HT1080 (cell line): ENCODE results near the gene PRKCE. TPM values are rescaled to one million over a fixed set of nuclear protein-coding genes. Genes with fewer than 3 reads are reported as not detected.
"Not testable (repeated sequence)": the region's sequence is repeated elsewhere in the genome, so short reads cannot be mapped to it uniquely, and the experiment has no call there.

Experiments used
- DNase-seq: peaks from one replicate; pipeline ENCODE4 v3.0.0-alpha.2; 2015; ENCODE audit warnings: low read depth
- total RNA-seq: library from RNA; depleted of rRNA; stranded (reverse); fragments of >200 nt; shearing (Covaris generic); gene quantifications from 2 replicates; pipeline ENCODE4 v1.2.3, GENCODE V29; 2014

Gene PRKCE
- total RNA-seq, 1 experiment from 2014 or later = 31.7 TPM

GRCh38 chr2:46200861-46201605, 549.6 kb downstream of the PRKCE start:
- DNase-seq = no peak

- DNase-seq = no peak
Observed at GRCh38 chr2:46202453-46202852, 551.0 kb downstream of the PRKCE start.

- DNase-seq = no peak
Observed at GRCh38 chr2:46202987-46203386, 551.5 kb downstream of the PRKCE start.

- not testable (repeated sequence) for DNase-seq
Observed at GRCh38 chr2:46203636-46204035, 552.2 kb downstream of the PRKCE start.

- no peak for DNase-seq
Observed at GRCh38 chr2:46207591-46207990, 556.1 kb downstream of the PRKCE start.

GRCh38 chr2:46208766-46209165, 557.3 kb downstream of the PRKCE start:
- DNase-seq = no peak

- DNase-seq = no peak
Observed at GRCh38 chr2:46210063-46210462, 558.6 kb downstream of the PRKCE start.

- no peak for DNase-seq
Observed at GRCh38 chr2:46211461-46211860, 560.0 kb downstream of the PRKCE start.

GRCh38 chr2:46213906-46214305, 562.4 kb downstream of the PRKCE start:
- DNase-seq = no peak

- DNase-seq = peak; percentile 86
Observed at GRCh38 chr2:46216213-46216612, 564.7 kb downstream of the PRKCE start.

GRCh38 chr2:46223514-46223913, 572.0 kb downstream of the PRKCE start:
- DNase-seq = not testable (repeated sequence)

GRCh38 chr2:46225150-46225625, 573.7 kb downstream of the PRKCE start:
- no peak for DNase-seq

- no peak for DNase-seq
Observed at GRCh38 chr2:46225730-46226129, 574.3 kb downstream of the PRKCE start.

- no peak for DNase-seq
Observed at GRCh38 chr2:46226620-46227019, 575.1 kb downstream of the PRKCE start.

- DNase-seq = no peak
Observed at GRCh38 chr2:46227022-46227421, 575.5 kb downstream of the PRKCE start.

GRCh38 chr2:46227674-46228289, 576.3 kb downstream of the PRKCE start:
- DNase-seq = no peak

- DNase-seq = peak; percentile 94
Observed at GRCh38 chr2:46229134-46230063, 577.9 kb downstream of the PRKCE start.

GRCh38 chr2:46230115-46230571, 578.7 kb downstream of the PRKCE start:
- DNase-seq = peak; percentile 72

GRCh38 chr2:46230677-46231425, 579.4 kb downstream of the PRKCE start:
- no peak for DNase-seq

GRCh38 chr2:46231721-46232120, 580.2 kb downstream of the PRKCE start:
- no peak for DNase-seq

- DNase-seq = peak; percentile 32
Observed at GRCh38 chr2:46232860-46233259, 581.4 kb downstream of the PRKCE start.
